Stomach (tissue), 9 donors: Measurements from ENCODE around the gene FBP1. TPM values are rescaled to one million over a fixed set of nuclear protein-coding genes. Genes with fewer than 3 reads are reported as not detected.

Experiments
- DNase-seq, 2 donors: peaks; one replicate each; pipeline versions ENCODE4 v3.0.0 to v3.0.0-alpha.2; 2013 to 2019
- H3K27ac ChIP-seq, 5 donors: fragments of 200-600 bp in 4 of 5; sonication (generic) in 4 of 5; one replicate each; pipeline ENCODE4 v1.5.1; 2013 to 2019; ENCODE audit warnings: mild to moderate bottlenecking in 1 of 5, moderate library complexity in 1 of 5
- H3K27me3 ChIP-seq, 3 donors: fragments of 200-600 bp; sonication (generic); one replicate each; pipeline ENCODE4 v1.5.1; 2017 to 2019; ENCODE audit warnings: mixed run types in 1 of 3
- H3K36me3 ChIP-seq, 4 donors: fragments of 200-600 bp; sonication (generic); 1 replicate in 3 of 4; 2 replicates in 1 of 4; pipeline ENCODE4 v1.5.1; 2016 to 2019
- H3K4me1 ChIP-seq, 4 donors: fragments of 200-600 bp; sonication (generic); one replicate each; pipeline ENCODE4 v1.5.1; 2016 to 2019
- H3K4me3 ChIP-seq, 4 donors: fragments of 200-600 bp; sonication (generic) in 3 of 4; one replicate each; pipeline ENCODE4 v1.5.1; 2016 to 2019; ENCODE audit warnings: mild to moderate bottlenecking in 1 of 4
- H3K9me3 ChIP-seq, 4 donors: fragments of 200-600 bp; sonication (generic); one replicate each; pipeline ENCODE4 v1.5.1; 2016 to 2019
- CTCF ChIP-seq, 7 experiments: fragments of 450-650 bp in 4 of 7; fragments of 200-600 bp in 3 of 7; sonication (generic) in 3 of 7; IDR thresholded peaks; one replicate each; pipeline ENCODE4 v1.5.1; 2016 to 2019; ENCODE audit warnings: antibody characterized with exemption in 7 of 7, control low read depth in 2 of 7, mild to moderate bottlenecking in 1 of 7
- EP300 ChIP-seq: sonication (generic); formaldehyde crosslinking; IDR thresholded peaks from one replicate; pipeline ENCODE4 v1.6.1; 2017; ENCODE audit warnings: antibody characterized with exemption
- POLR2A ChIP-seq, 4 donors: fragments of 450-650 bp; IDR thresholded peaks; one replicate each; pipeline ENCODE4 v1.6.1; 2016; ENCODE audit warnings: antibody characterized with exemption in 4 of 4, control low read depth in 2 of 4, mild to moderate bottlenecking in 1 of 4, moderate library complexity in 1 of 4
- POLR2AphosphoS5 ChIP-seq, 3 donors: sonication (generic); formaldehyde crosslinking; IDR thresholded peaks; one replicate each; pipeline ENCODE4 v1.6.1; 2016; ENCODE audit warnings: antibody characterized with exemption in 3 of 3
- WGBS, 5 donors: extraction: QIAGEN DNeasy Blood & Tissue Kit in 3 of 5; methylation state at CpG; one replicate each; pipeline versions ENCODE4 v1.1.5 to v1.1.7; 2013 to 2018; 5-methylcytosine and 5-hydroxymethylcytosine counted together
- intact Hi-C: fragments of 100-400 bp; cut with DNase I; formaldehyde crosslinking; loops from one replicate; pipeline ENCODE4 v1.15.1; 2023; ENCODE audit warnings: low total_unique reads
- polyA plus RNA-seq, 3 donors: library from polyadenylated mRNA; stranded (reverse); fragments of 200-250 nt; gene quantifications; one replicate each; pipeline ENCODE4 v1.2.3, GENCODE V29; 2013
- total RNA-seq, 5 donors: library from RNA; depleted of rRNA; stranded (reverse); fragments of >200 nt; gene quantifications; one replicate each; pipeline versions ENCODE4 v1.1.0 to v1.2.3, GENCODE V29; 2014 to 2016
- donor health status: healthy with polysubstance abuse.
- donor health status: Bipolar disorder and iron deficiency.
- donor health status: healthy.

Gene FBP1
- total and polyA plus RNA-seq, 8 donors = 10.7 to 122 (median 42.7) TPM

- no peak for DNase-seq
- Histone ChIP-seq H3K4me1 (peaks cover 0 to 7% (median 4%) of the 10 kb centered on the region in 4 donors), H3K36me3 (no peaks in the 10 kb centered on the region), H3K9me3 (no peaks in the 10 kb centered on the region), H3K4me3 (no peak overlapping the region), H3K27ac (no peak overlapping the region), H3K27me3 (no peaks in the 10 kb centered on the region)
- 95 to 99% (median 98%) methylated on average over 3 of the region's 3 CpGs for WGBS, 5 donors
- intact Hi-C loops = no loop called here
- TF ChIP-seq EP300 = no peak
- no peak for TF ChIP-seq POLR2A (IDR thresholded peaks at IDR 0.05)
Observed at GRCh38 chr9:94663640-94664039, 24.3 kb upstream of the FBP1 start.

- 33 to 56% (median 39%) methylated on average over 8 of the region's 8 CpGs for WGBS, 5 donors
- intact Hi-C loops = no loop called here
- peaks cover 0 to 7% (median 2%) of the 10 kb centered on the region in 4 donors for H3K4me1 ChIP-seq
- no peaks in the 10 kb centered on the region for H3K36me3 ChIP-seq
- H3K9me3 ChIP-seq = no peaks in the 10 kb centered on the region
- DNase-seq = peak in 1 of 2 donors; percentile 57
- H3K4me3 ChIP-seq = no peak overlapping the region
- no peaks in the 10 kb centered on the region for H3K27me3 ChIP-seq
- H3K27ac ChIP-seq = no peak overlapping the region
- TF ChIP-seq CTCF (IDR thresholded peaks at IDR 0.05) (no peak), POLR2A (IDR thresholded peaks at IDR 0.05) (no peak), EP300 (no peak), POLR2AphosphoS5 (IDR thresholded peaks at IDR 0.05) (no peak)
Observed at GRCh38 chr9:94663140-94663539, 23.8 kb upstream of the FBP1 start.

- Histone ChIP-seq H3K36me3 (no peaks in the 10 kb centered on the region), H3K4me1 (peaks cover 0 to 6% (median 1%) of the 10 kb centered on the region in 4 donors), H3K9me3 (no peaks in the 10 kb centered on the region), H3K27me3 (no peaks in the 10 kb centered on the region), H3K27ac (no peak overlapping the region), H3K4me3 (no peak overlapping the region)
- no peak for DNase-seq
- 86 to 100% (median 89%) methylated on average over 4 of the region's 4 CpGs for whole genome bisulfite sequencing, 5 donors
- TF ChIP-seq EP300 = no peak
- no peak for TF ChIP-seq CTCF (IDR thresholded peaks at IDR 0.05)
- TF ChIP-seq POLR2AphosphoS5 (IDR thresholded peaks at IDR 0.05) = no peak
- no peak for TF ChIP-seq POLR2A (IDR thresholded peaks at IDR 0.05)
- intact Hi-C loops = no loop called here
Observed at GRCh38 chr9:94657021-94657725, 17.9 kb upstream of the FBP1 start.

GRCh38 chr9:94656200-94656599 is 16.9 kb upstream of the FBP1 start:
- Histone ChIP-seq H3K36me3 (no peaks in the 10 kb centered on the region), H3K27me3 (no peaks in the 10 kb centered on the region), H3K4me3 (peak overlapping the region in 2 of 4 donors; percentile 2 to 7), H3K27ac (peak overlapping the region in 2 of 5 donors; percentile 16 to 26), H3K4me1 (peaks cover 0 to 6% (median 1%) of the 10 kb centered on the region in 4 donors), H3K9me3 (no peaks in the 10 kb centered on the region)
- intact Hi-C loops = no loop called here
- TF ChIP-seq CTCF (IDR thresholded peaks at IDR 0.05) = no peak
- peak in 1 of 3 donors; percentile 3 for TF ChIP-seq POLR2AphosphoS5 (IDR thresholded peaks at IDR 0.05)
- WGBS, 5 donors = 9 to 45% (median 38%) methylated on average over 6 of the region's 6 CpGs
- peak in 1 of 2 donors; percentile 78 for DNase-seq

- TF ChIP-seq CTCF (IDR thresholded peaks at IDR 0.05) (no peak), POLR2AphosphoS5 (IDR thresholded peaks at IDR 0.05) (no peak), POLR2A (IDR thresholded peaks at IDR 0.05) (no peak), EP300 (no peak)
- intact Hi-C loops = no loop called here
- H3K4me3 ChIP-seq = peak overlapping the region in 2 of 4 donors; percentile 2 to 7
- no peaks in the 10 kb centered on the region for H3K27me3 ChIP-seq
- WGBS, 5 donors = 61 to 83% (median 77%) methylated on average over 10 of the region's 10 CpGs
- H3K4me1 ChIP-seq = peaks cover 0 to 6% (median 1%) of the 10 kb centered on the region in 4 donors
- H3K27ac ChIP-seq = peak overlapping the region in 2 of 5 donors; percentile 16 to 26
- DNase-seq = no peak
- H3K9me3 ChIP-seq = no peaks in the 10 kb centered on the region
- no peaks in the 10 kb centered on the region for H3K36me3 ChIP-seq
Observed at GRCh38 chr9:94655739-94656138, 16.4 kb upstream of the FBP1 start.
